OCI-LY7 (cell line): ENCODE results near the gene TLR6. TPM values are rescaled to one million over a fixed set of nuclear protein-coding genes. Genes with fewer than 3 reads are reported as not detected.

Source experiments
- Bru-seq: library from RNA; stranded (reverse); fragments of 400-500 nt; gene quantifications from one replicate; lab custom pipeline; 2021; lab: Mats Ljungman, UMichigan
- BruChase-seq, 2 experiments: library from RNA; stranded (reverse); fragments of 400-500 nt; gene quantifications; one replicate each; lab custom pipeline; 2021; lab: Mats Ljungman, UMichigan
- BruUV-seq: library from RNA; stranded (reverse); fragments of 400-500 nt; replicated peaks from 2 replicates; lab custom pipeline; 2021; lab: Mats Ljungman, UMichigan
- CTCF ChIA-PET: fragments of 300-600 bp; sonication (Branson Sonifier 250); formaldehyde crosslinking; loops from one replicate; lab custom pipeline; 2022; ENCODE audit warnings: antibody characterized with exemption; ENCODE audit not compliant: unreplicated experiment; lab: Charles Lee
- POLR2A ChIA-PET: fragments of 300-600 bp; sonication (Branson Sonifier 250); formaldehyde crosslinking; loops from one replicate; lab custom pipeline; 2022; ENCODE audit warnings: antibody characterized with exemption; lab: Charles Lee
- DNase-seq: peaks from one replicate; pipeline ENCODE4 v3.0.0-alpha.2; 2015; ENCODE audit warnings: low spot score
- H2AFZ ChIP-seq: fragments of 200-600 bp; sonication (generic), shearing (Covaris generic); 2 replicates; pipeline ENCODE4 v1.6.1; 2014; ENCODE audit warnings: mild to moderate bottlenecking, antibody characterized with exemption, low read length, moderate library complexity
- H3K27ac ChIP-seq: fragments of 200-600 bp; sonication (generic); 2 replicates; pipeline ENCODE4 v1.5.1; 2014; ENCODE audit warnings: mixed run types, low read depth, mild to moderate bottlenecking, moderate library complexity, low read length, inconsistent platforms; ENCODE audit not compliant: poor library complexity, severe bottlenecking
- H3K36me3 ChIP-seq: fragments of 200-600 bp; sonication (generic); 2 replicates; pipeline ENCODE4 v1.6.1; 2014; ENCODE audit warnings: mild to moderate bottlenecking, antibody characterized with exemption, low read length, moderate library complexity, mixed read lengths; ENCODE audit not compliant: insufficient read depth
- H3K4me1 ChIP-seq: fragments of 200-600 bp; sonication (generic); 2 replicates; pipeline ENCODE4 v1.5.1; 2014; ENCODE audit warnings: mild to moderate bottlenecking, low read length; ENCODE audit not compliant: insufficient read depth, poor library complexity, severe bottlenecking
- H3K4me2 ChIP-seq: fragments of 200-600 bp; sonication (generic); 2 replicates; pipeline ENCODE4 v1.6.1; 2014; ENCODE audit warnings: mild to moderate bottlenecking, low read length
- H3K4me3 ChIP-seq: fragments of 200-600 bp; sonication (generic); 2 replicates; pipeline ENCODE4 v1.5.1; 2014; ENCODE audit warnings: mild to moderate bottlenecking, low read depth, low read length; ENCODE audit not compliant: poor library complexity, severe bottlenecking
- H3K79me2 ChIP-seq: fragments of 200-600 bp; sonication (generic); 2 replicates; pipeline ENCODE4 v1.6.1; 2016; ENCODE audit warnings: low read depth, mild to moderate bottlenecking, low read length, moderate library complexity, mixed read lengths; ENCODE audit not compliant: insufficient read depth
- H3K9me2 ChIP-seq: fragments of 200-600 bp; sonication (generic); 2 replicates; pipeline ENCODE4 v1.6.1; 2016; ENCODE audit warnings: mild to moderate bottlenecking, low read length, mixed read lengths; ENCODE audit not compliant: insufficient read depth
- H3K9me3 ChIP-seq: fragments of 200-600 bp; sonication (generic); 2 replicates; pipeline ENCODE4 v1.6.1; 2014; ENCODE audit warnings: mild to moderate bottlenecking, mixed run types, low read length, mixed read lengths
- H4K20me1 ChIP-seq: fragments of 200-600 bp; sonication (generic); 2 replicates; pipeline ENCODE4 v1.6.1; 2014; ENCODE audit warnings: mild to moderate bottlenecking, antibody characterized with exemption, low read length, moderate library complexity, mixed read lengths; ENCODE audit not compliant: insufficient read depth
- EZH2phosphoT487 ChIP-seq: fragments of 200-600 bp; sonication (generic); IDR thresholded peaks from 2 replicates; pipeline ENCODE4 v1.6.1; 2018; ENCODE audit warnings: low read depth, borderline replicate concordance, mild to moderate bottlenecking, mixed run types, antibody characterized with exemption, low read length, moderate library complexity, mixed read lengths
- intact Hi-C: fragments of 100-400 bp; cut with micrococcal nuclease; formaldehyde crosslinking; loops from one replicate; pipeline ENCODE4 v1.10.0; 2022; ENCODE audit not compliant: unreplicated experiment
- long read RNA-seq: library from polyadenylated mRNA; stranded (forward); transcript quantifications from one replicate; pipeline ENCODE4 v2.0.0, GENCODE V29; 2022
- total RNA-seq, 2 experiments: library from RNA; depleted of rRNA in 1 of 2; stranded (reverse); fragments of >200 nt in 1 of 2; shearing (Covaris generic) in 1 of 2; gene quantifications; 2 replicates each; pipeline ENCODE4 v1.2.3, GENCODE V29; 2014 to 2022
- TF ChIP-seq, protein P1 (sequence below): fragments of 200-600 bp; sonication (generic); conservative IDR thresholded peaks from 2 replicates; pipeline ENCODE4 v1.5.1; 2014; ENCODE audit warnings: mild to moderate bottlenecking, antibody characterized with exemption, low read length, moderate library complexity, mixed read lengths

The TLR6 gene, protein sequence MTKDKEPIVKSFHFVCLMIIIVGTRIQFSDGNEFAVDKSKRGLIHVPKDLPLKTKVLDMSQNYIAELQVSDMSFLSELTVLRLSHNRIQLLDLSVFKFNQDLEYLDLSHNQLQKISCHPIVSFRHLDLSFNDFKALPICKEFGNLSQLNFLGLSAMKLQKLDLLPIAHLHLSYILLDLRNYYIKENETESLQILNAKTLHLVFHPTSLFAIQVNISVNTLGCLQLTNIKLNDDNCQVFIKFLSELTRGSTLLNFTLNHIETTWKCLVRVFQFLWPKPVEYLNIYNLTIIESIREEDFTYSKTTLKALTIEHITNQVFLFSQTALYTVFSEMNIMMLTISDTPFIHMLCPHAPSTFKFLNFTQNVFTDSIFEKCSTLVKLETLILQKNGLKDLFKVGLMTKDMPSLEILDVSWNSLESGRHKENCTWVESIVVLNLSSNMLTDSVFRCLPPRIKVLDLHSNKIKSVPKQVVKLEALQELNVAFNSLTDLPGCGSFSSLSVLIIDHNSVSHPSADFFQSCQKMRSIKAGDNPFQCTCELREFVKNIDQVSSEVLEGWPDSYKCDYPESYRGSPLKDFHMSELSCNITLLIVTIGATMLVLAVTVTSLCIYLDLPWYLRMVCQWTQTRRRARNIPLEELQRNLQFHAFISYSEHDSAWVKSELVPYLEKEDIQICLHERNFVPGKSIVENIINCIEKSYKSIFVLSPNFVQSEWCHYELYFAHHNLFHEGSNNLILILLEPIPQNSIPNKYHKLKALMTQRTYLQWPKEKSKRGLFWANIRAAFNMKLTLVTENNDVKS
- total RNA-seq (2014; rRNA removed; shearing (Covaris generic)): 1.5 TPM in 2 replicates
- total RNA-seq (2022): 7.1 and 9.2 TPM in 2 replicates
- Bru-seq, nascent RNA: percentile 70 among the genes with signal in this experiment
- BruChase-seq, experiment 1, labeled RNA remaining after a 6-hour chase: percentile 68 among the genes with signal in this experiment
- percentile 72 among the genes with signal in this experiment for BruChase-seq, experiment 2, labeled RNA remaining after a 2-hour chase
- long read RNA-seq, partial matches to known transcripts: 0 of 1 reads
- long read RNA-seq, other reads (novel, unspliced or antisense): 1 of 1 reads

DNA sequence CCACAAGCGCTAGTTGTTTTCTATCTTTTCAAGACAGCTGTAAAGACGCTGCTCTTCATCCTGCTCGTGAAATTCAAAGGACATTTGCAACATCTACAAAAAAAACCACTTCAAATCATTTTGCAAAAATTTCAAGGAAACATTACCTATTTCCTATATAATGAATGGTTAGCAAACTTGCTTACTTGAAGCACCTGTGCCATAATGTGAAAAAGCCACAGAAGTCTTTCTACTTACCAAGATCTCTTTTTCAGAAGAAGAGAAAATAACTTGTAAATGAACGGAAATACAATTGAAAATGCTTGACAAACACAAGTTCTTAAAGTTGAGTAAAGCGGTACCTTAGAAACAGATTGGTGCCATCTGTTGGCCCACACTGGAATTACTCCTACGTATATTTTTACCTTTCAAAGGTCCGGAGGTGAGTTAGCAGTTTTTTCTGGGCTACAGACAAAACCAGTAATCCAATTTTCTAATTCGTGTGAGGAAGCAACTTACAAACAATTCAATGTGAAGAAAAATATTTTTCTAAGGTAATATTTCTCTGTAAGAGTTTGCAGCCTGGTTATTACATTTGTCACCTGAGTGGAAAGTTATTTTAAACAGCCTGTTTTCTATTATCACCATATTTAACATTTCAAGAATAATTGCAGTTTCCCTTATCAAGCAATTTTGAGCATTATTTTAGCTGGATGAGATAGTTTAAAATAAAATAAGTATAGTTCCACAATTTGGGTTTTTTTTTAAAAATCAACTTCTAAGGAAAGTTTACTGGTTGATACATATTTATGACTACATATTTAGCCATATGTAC, at the start of gene TLR6:
Gene TLR6, minus strand, starts transcription at position 294 of the 814 bp plus-strand sequence. CDS start 27,344 bp downstream, outside the sequence.
- Histone ChIP-seq H3K36me3 (no peaks in the 10 kb centered on the region; the same call in 1 of the 2 replicates), H3K79me2 (peaks cover 27% of the 10 kb centered on the region; the same call in 1 of the 2 replicates), H3K9me2 (no peaks in the 10 kb centered on the region), H3K4me1 (peaks cover 51% of the 10 kb centered on the region), H3K9me3 (peaks cover 5% of the 10 kb centered on the region; the same call in 1 of the 2 replicates), H3K27ac (peak within 1 kb of the TSS; percentile 77), H2AFZ (peak within 1 kb of the TSS; percentile 84), H3K4me2 (peak within 1 kb of the TSS; percentile 96), H3K4me3 (peak within 1 kb of the TSS; percentile 71), H4K20me1 (no peaks in the 10 kb centered on the region)
- intact Hi-C loops: loop anchor here (1.0 to 2.0 kb wide), 4 partner anchors 51 to 174 kb away; partner anchors contain the start of gene TLR10
- ChIA-PET CTCF (interaction anchor here (1.2 kb wide), 1 partner anchor 98 kb away, joined by 6 read pairs; no protein-coding TSS in a partner anchor), POLR2A (interaction anchor here (0.8 to 3.6 kb wide), 9 partner anchors 37 to 136 kb away, joined by 3 to 32 read pairs (median 4); partner anchors contain the start of genes TLR1 and TLR10)
- no TSS peak for BruUV-seq
- TF ChIP-seq, protein P1, sequence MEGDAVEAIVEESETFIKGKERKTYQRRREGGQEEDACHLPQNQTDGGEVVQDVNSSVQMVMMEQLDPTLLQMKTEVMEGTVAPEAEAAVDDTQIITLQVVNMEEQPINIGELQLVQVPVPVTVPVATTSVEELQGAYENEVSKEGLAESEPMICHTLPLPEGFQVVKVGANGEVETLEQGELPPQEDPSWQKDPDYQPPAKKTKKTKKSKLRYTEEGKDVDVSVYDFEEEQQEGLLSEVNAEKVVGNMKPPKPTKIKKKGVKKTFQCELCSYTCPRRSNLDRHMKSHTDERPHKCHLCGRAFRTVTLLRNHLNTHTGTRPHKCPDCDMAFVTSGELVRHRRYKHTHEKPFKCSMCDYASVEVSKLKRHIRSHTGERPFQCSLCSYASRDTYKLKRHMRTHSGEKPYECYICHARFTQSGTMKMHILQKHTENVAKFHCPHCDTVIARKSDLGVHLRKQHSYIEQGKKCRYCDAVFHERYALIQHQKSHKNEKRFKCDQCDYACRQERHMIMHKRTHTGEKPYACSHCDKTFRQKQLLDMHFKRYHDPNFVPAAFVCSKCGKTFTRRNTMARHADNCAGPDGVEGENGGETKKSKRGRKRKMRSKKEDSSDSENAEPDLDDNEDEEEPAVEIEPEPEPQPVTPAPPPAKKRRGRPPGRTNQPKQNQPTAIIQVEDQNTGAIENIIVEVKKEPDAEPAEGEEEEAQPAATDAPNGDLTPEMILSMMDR: peak; percentile 96
- TF ChIP-seq EZH2phosphoT487: no peak
- peak; percentile 88 for DNase-seq

DNA sequence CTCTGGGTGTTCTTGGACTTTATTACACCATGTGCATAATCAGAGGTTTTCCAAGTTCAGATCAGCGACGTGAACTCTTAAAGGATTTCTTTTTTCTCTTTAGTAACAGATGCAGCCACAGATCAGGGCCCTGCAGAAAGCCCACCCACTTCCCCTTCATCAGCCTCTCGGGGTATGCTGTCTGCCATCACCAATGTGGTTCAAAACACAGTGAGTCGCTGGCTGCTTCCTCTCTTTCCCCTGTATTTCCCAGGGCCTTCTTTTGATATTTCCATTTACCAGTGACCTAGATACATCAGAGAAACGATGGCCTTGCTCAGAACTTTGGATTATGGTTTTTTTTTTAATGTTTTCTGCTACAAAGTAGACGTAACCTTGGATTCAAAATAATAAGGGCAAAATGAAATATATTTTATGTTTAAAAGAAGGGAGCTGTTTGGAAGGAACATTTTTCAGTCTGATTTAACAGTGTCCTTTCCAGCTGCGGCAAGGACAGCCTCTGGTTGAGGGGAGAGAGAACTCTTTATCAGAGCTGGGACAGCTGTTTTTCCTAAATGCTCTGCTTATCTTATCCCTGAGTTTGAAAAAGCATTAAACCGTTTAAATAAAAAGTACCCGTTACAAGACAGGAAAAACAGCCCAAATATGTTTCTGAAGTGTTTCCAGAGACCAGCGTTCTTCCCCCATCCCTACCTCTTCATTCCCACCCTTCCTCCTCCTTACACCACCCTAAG, 49.2 kb upstream of the TLR6 start:
- H3K4me3 ChIP-seq: no peak overlapping the region
- no peak overlapping the region for H3K27ac ChIP-seq
- ChIA-PET CTCF (interaction anchor here (0.6 kb wide), 1 partner anchor 440 kb away, joined by 4 read pairs; no protein-coding TSS in a partner anchor), POLR2A (interaction anchor here (0.6 to 0.7 kb wide), 2 partner anchors 25 to 415 kb away, joined by 3 to 4 read pairs; no protein-coding TSS in a partner anchor)
- H3K79me2 ChIP-seq: no peaks in the 10 kb centered on the region
- intact Hi-C loops: no loop called here
- H3K36me3 ChIP-seq: no peaks in the 10 kb centered on the region
- BruUV-seq: no TSS peak
- H3K9me2 ChIP-seq: no peaks in the 10 kb centered on the region
- DNase-seq: peak; percentile 11
- H3K4me1 ChIP-seq: no peaks in the 10 kb centered on the region
- H2AFZ ChIP-seq: peak overlapping the region; percentile 24; the same call in 1 of the 2 replicates
- TF ChIP-seq, protein P1: no peak
- no peak for TF ChIP-seq EZH2phosphoT487
- H4K20me1 ChIP-seq: no peaks in the 10 kb centered on the region
- no peaks in the 10 kb centered on the region for H3K9me3 ChIP-seq
- no peak overlapping the region; the same call in 1 of the 2 replicates for H3K4me2 ChIP-seq
